ENCODE data around the gene CGB5.

The CGB5 gene

GRCh38 chr19:49019242-49019932, 24.3 kb upstream of the CGB5 start:
- H3K4me3 ChIP-seq (ENCODE audit: low read length, poor library complexity, severe bottlenecking): no peak overlapping the region
- no peak overlapping the region for H2AFZ ChIP-seq (ENCODE audit: low read length)
- no peaks in the 10 kb centered on the region for H4K20me1 ChIP-seq (ENCODE audit: insufficient read depth, low read length, poor library complexity, severe bottlenecking)
- TF ChIP-seq CTCF (conservative IDR thresholded peaks at IDR 0.05; ENCODE audit: low read length): no peak; the same call in 1 of the 2 replicates
- no peak for TF ChIP-seq EZH2phosphoT487 (IDR thresholded peaks at IDR 0.05; ENCODE audit: borderline replicate concordance)
- no peak overlapping the region for H3K4me2 ChIP-seq (ENCODE audit: low read depth, low read length, poor library complexity, severe bottlenecking)
- no peaks in the 10 kb centered on the region for H3F3A ChIP-seq (ENCODE audit: low read depth)
- H3K9me3 ChIP-seq (ENCODE audit: insufficient read depth, low read depth, low read length): no peaks in the 10 kb centered on the region
- H3K36me3 ChIP-seq (ENCODE audit: insufficient read depth, low read length): peaks cover 18% of the 10 kb centered on the region; the same call in 1 of the 2 replicates
- peaks cover 7% of the 10 kb centered on the region for H3K4me1 ChIP-seq (ENCODE audit: insufficient read depth, low read length, poor library complexity, severe bottlenecking)
- H3K9me2 ChIP-seq (replicated peaks; ENCODE audit: low read depth, low read length): no peaks in the 10 kb centered on the region
- no peaks in the 10 kb centered on the region for H3K27me3 ChIP-seq (ENCODE audit: insufficient read depth, low read length, poor library complexity, severe bottlenecking)
- H3K79me2 ChIP-seq (ENCODE audit: insufficient read depth, low read length): no peaks in the 10 kb centered on the region
- no peak overlapping the region for H3K9ac ChIP-seq (ENCODE audit: low read depth, low read length, poor library complexity, severe bottlenecking)

DNA sequence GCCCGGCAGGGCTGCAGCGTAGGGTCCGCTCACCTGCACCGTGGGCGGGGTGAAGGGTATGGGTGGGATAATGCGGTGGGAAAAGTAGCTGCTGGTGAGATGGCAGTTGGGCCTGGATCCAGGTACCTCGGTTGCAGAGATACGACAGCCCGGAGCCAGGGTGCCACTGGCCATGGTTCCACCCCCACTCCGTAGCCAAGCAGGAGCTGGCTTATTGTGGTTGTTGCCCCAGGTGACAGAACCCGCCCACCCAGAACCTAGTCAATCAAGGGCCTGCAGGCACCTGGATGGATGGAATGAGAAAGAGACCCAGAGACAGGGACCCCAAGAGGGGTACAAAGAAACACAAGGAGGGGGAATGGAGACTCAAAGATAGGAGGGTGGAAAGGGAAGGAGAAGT, 23.3 kb upstream of the CGB5 start:
- no peak overlapping the region for H3K4me3 ChIP-seq (ENCODE audit: low read length, poor library complexity, severe bottlenecking)
- H2AFZ ChIP-seq (ENCODE audit: low read length): no peak overlapping the region

DNA sequence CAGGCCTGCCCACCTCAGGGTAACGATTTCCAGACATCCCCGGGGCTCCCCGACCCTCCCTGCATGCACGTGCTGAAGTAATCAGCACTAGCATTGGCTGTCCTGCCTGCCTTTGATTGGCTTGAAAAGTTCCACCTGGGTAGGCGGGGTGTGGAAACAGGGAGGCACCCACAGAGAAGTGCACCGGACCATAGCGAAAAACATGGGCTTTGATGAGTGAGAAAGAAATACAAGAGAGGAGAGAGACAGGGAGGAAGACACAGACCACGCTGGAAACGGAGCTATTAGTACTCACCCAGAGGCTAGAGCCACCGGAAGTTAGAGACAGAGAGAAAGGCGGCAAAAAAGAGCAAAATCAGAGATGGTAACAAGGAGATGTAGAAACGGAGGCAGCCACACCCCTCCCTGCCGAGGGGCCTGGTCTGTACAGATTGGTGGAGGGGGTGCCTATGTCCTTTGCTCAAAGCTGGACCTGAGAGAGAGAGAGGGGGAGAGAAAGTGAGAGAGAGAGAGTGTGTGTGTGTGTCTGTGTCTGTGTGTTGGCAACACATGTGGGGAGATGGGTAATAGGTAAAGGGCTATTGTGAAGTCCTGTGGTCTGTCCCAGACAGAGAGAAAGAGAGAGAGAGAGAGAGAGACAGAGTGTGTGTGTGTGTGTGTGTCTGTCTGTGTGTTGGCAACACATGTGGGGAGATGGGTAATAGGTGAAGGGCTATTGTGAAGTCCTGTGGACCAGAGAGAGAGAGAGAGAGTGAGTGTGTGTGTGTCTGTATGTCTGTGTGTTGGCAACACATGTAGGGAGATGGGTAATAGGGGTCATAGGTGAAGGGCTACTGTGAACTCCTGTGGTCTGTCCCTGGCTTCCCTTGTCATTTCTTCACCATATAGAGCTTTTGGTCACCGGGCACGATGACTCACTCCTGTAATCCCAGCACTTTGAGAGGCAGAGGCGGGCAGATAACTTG, 22.4 kb upstream of the CGB5 start:
- Histone ChIP-seq H3F3A (ENCODE audit: low read depth) (no peaks in the 10 kb centered on the region), H3K9me2 (replicated peaks; ENCODE audit: low read depth, low read length) (no peaks in the 10 kb centered on the region), H2AFZ (ENCODE audit: low read length) (no peak overlapping the region), H3K9ac (ENCODE audit: low read depth, low read length, poor library complexity, severe bottlenecking) (no peak overlapping the region), H4K20me1 (ENCODE audit: insufficient read depth, low read length, poor library complexity, severe bottlenecking) (no peaks in the 10 kb centered on the region), H3K9me3 (ENCODE audit: insufficient read depth, low read depth, low read length) (no peaks in the 10 kb centered on the region), H3K79me2 (ENCODE audit: insufficient read depth, low read length) (no peaks in the 10 kb centered on the region), H3K27me3 (ENCODE audit: insufficient read depth, low read length, poor library complexity, severe bottlenecking) (no peaks in the 10 kb centered on the region), H3K36me3 (ENCODE audit: insufficient read depth, low read length) (no peaks in the 10 kb centered on the region; the same call in 1 of the 2 replicates), H3K4me1 (ENCODE audit: insufficient read depth, low read length, poor library complexity, severe bottlenecking) (peaks cover 7% of the 10 kb centered on the region), H3K4me2 (ENCODE audit: low read depth, low read length, poor library complexity, severe bottlenecking) (peak overlapping the region; percentile 18), H3K4me3 (ENCODE audit: low read length, poor library complexity, severe bottlenecking) (peak overlapping the region; percentile 7)
- no peak for TF ChIP-seq CTCF (conservative IDR thresholded peaks at IDR 0.05; ENCODE audit: low read length)
- no peak for TF ChIP-seq EZH2phosphoT487 (IDR thresholded peaks at IDR 0.05; ENCODE audit: borderline replicate concordance)

More for the DNA sequence above, 23.3 kb upstream of the CGB5 start:
- TF ChIP-seq CTCF (conservative IDR thresholded peaks at IDR 0.05; ENCODE audit: low read length): no peak
- TF ChIP-seq EZH2phosphoT487 (IDR thresholded peaks at IDR 0.05; ENCODE audit: borderline replicate concordance): no peak
- Histone ChIP-seq H4K20me1 (ENCODE audit: insufficient read depth, low read length, poor library complexity, severe bottlenecking) (no peaks in the 10 kb centered on the region), H3K9me3 (ENCODE audit: insufficient read depth, low read depth, low read length) (no peaks in the 10 kb centered on the region), H3F3A (ENCODE audit: low read depth) (no peaks in the 10 kb centered on the region), H3K9ac (ENCODE audit: low read depth, low read length, poor library complexity, severe bottlenecking) (no peak overlapping the region), H3K79me2 (ENCODE audit: insufficient read depth, low read length) (no peaks in the 10 kb centered on the region), H3K36me3 (ENCODE audit: insufficient read depth, low read length) (peaks cover 9% of the 10 kb centered on the region; the same call in 1 of the 2 replicates), H3K4me1 (ENCODE audit: insufficient read depth, low read length, poor library complexity, severe bottlenecking) (peaks cover 7% of the 10 kb centered on the region), H3K9me2 (replicated peaks; ENCODE audit: low read depth, low read length) (no peaks in the 10 kb centered on the region), H3K27me3 (ENCODE audit: insufficient read depth, low read length, poor library complexity, severe bottlenecking) (no peaks in the 10 kb centered on the region), H3K4me2 (ENCODE audit: low read depth, low read length, poor library complexity, severe bottlenecking) (peak overlapping the region; percentile 18)

All from Loucy (cell line).